Loucy (cell line): Measurements from ENCODE around the gene APAF1.

Source experiments
- H2AFZ ChIP-seq: fragments of 200-600 bp; sonication (generic); 2 replicates; pipeline ENCODE4 v1.6.0; 2016; ENCODE audit warnings: antibody characterized with exemption, mild to moderate bottlenecking, low read length, moderate library complexity
- H3F3A ChIP-seq: fragments of 200-600 bp; 2 replicates; pipeline ENCODE4 v1.6.0; 2016; ENCODE audit warnings: antibody characterized with exemption, low read depth, mild to moderate bottlenecking
- H3K27me3 ChIP-seq: fragments of 200-600 bp; sonication (generic); 2 replicates; pipeline ENCODE4 v1.6.1; 2014; ENCODE audit warnings: low read length, mild to moderate bottlenecking; ENCODE audit not compliant: insufficient read depth, poor library complexity, severe bottlenecking
- H3K36me3 ChIP-seq: fragments of 200-600 bp; sonication (generic); 2 replicates; pipeline ENCODE4 v1.6.1; 2016; ENCODE audit warnings: low read length; ENCODE audit not compliant: insufficient read depth
- H3K4me1 ChIP-seq: fragments of 200-600 bp; sonication (generic); 2 replicates; pipeline ENCODE4 v1.5.1; 2014; ENCODE audit warnings: low read length, mild to moderate bottlenecking; ENCODE audit not compliant: insufficient read depth, poor library complexity, severe bottlenecking
- H3K4me2 ChIP-seq: fragments of 200-600 bp; sonication (generic); 2 replicates; pipeline ENCODE4 v1.6.0; 2014; ENCODE audit warnings: antibody characterized with exemption, low read length, low read depth, mild to moderate bottlenecking; ENCODE audit not compliant: poor library complexity, severe bottlenecking
- H3K4me3 ChIP-seq: fragments of 200-600 bp; sonication (generic); 2 replicates; pipeline ENCODE4 v1.5.1; 2014; ENCODE audit warnings: low read length, mild to moderate bottlenecking, mixed read lengths; ENCODE audit not compliant: poor library complexity, severe bottlenecking
- H3K79me2 ChIP-seq: fragments of 200-600 bp; sonication (generic); 2 replicates; pipeline ENCODE4 v1.6.1; 2014; ENCODE audit warnings: low read length; ENCODE audit not compliant: insufficient read depth
- H3K9ac ChIP-seq: fragments of 200-600 bp; sonication (generic); 2 replicates; pipeline ENCODE4 v1.6.0; 2014; ENCODE audit warnings: mild to moderate bottlenecking, low read depth, low read length, moderate library complexity; ENCODE audit not compliant: poor library complexity, severe bottlenecking
- H3K9me2 ChIP-seq: fragments of 200-600 bp; sonication (generic); replicated peaks from 2 replicates; pipeline ENCODE4 v1.6.1; 2016; ENCODE audit warnings: low read depth, low read length, mixed read lengths
- H3K9me3 ChIP-seq: fragments of 200-600 bp; sonication (generic); 2 replicates; pipeline ENCODE4 v1.6.1; 2014; ENCODE audit warnings: mild to moderate bottlenecking, antibody characterized with exemption, low read length, low read depth; ENCODE audit not compliant: insufficient read depth
- H4K20me1 ChIP-seq: fragments of 200-600 bp; sonication (generic); 2 replicates; pipeline ENCODE4 v1.6.0; 2014; ENCODE audit warnings: antibody characterized with exemption, low read length, mild to moderate bottlenecking; ENCODE audit not compliant: insufficient read depth, poor library complexity, severe bottlenecking
- EZH2phosphoT487 ChIP-seq: fragments of 200-600 bp; IDR thresholded peaks from 2 replicates; pipeline ENCODE4 v1.6.1; 2018; ENCODE audit warnings: antibody characterized with exemption, mild to moderate bottlenecking, moderate library complexity, borderline replicate concordance
- TF ChIP-seq, protein P1 (sequence below): fragments of 200-600 bp; sonication (generic); conservative IDR thresholded peaks from 2 replicates; pipeline ENCODE4 v1.5.1; 2014; ENCODE audit warnings: mild to moderate bottlenecking, antibody characterized with exemption, low read length

APAF1 gene

GRCh38 chr12:98606359-98606988, 38.6 kb upstream of the APAF1 start:
- no peaks in the 10 kb centered on the region for H3K9me2 ChIP-seq
- 0 out of 2 replicates have a peak, but pooled peaks cover 5% of the 10 kb centered on the region for H3F3A ChIP-seq
- no peaks in the 10 kb centered on the region for H3K9me3 ChIP-seq
- H3K4me3 ChIP-seq = no peak overlapping the region
- H3K27me3 ChIP-seq = no peaks in the 10 kb centered on the region
- H2AFZ ChIP-seq = no peak overlapping the region
- H3K36me3 ChIP-seq = peaks cover 27% of the 10 kb centered on the region
- H3K4me2 ChIP-seq = no peak overlapping the region
- H3K4me1 ChIP-seq = no peaks in the 10 kb centered on the region
- H4K20me1 ChIP-seq = peaks cover 4% of the 10 kb centered on the region
- no peaks in the 10 kb centered on the region for H3K79me2 ChIP-seq
- TF ChIP-seq, protein P1, sequence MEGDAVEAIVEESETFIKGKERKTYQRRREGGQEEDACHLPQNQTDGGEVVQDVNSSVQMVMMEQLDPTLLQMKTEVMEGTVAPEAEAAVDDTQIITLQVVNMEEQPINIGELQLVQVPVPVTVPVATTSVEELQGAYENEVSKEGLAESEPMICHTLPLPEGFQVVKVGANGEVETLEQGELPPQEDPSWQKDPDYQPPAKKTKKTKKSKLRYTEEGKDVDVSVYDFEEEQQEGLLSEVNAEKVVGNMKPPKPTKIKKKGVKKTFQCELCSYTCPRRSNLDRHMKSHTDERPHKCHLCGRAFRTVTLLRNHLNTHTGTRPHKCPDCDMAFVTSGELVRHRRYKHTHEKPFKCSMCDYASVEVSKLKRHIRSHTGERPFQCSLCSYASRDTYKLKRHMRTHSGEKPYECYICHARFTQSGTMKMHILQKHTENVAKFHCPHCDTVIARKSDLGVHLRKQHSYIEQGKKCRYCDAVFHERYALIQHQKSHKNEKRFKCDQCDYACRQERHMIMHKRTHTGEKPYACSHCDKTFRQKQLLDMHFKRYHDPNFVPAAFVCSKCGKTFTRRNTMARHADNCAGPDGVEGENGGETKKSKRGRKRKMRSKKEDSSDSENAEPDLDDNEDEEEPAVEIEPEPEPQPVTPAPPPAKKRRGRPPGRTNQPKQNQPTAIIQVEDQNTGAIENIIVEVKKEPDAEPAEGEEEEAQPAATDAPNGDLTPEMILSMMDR = peak; percentile 31; the same call in 1 of the 2 replicates
- TF ChIP-seq EZH2phosphoT487 = no peak
- no peak overlapping the region for H3K9ac ChIP-seq

DNA sequence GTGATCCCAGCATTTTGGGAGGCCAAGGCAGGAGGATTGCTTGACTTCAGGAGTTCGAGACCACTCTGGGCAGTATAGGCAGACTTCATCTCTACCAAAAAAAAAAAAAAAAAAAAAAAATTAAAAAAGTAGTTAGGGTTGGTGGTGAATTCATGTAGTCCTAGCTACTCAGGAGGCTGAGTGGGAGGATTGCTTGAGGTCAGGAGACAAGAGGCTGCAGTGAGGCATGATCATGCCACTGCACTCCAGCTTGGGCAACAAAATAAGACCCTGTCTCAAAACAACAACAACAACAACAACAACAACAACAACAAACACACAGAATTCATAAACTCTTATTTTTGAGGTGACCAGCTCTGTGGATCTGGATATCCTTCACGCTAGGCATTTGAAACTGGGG, 34.5 kb upstream of the APAF1 start:
- H3K36me3 ChIP-seq = no peaks in the 10 kb centered on the region
- no peaks in the 10 kb centered on the region for H3F3A ChIP-seq
- no peaks in the 10 kb centered on the region for H4K20me1 ChIP-seq
- no peaks in the 10 kb centered on the region for H3K9me3 ChIP-seq
- no peak overlapping the region for H3K4me2 ChIP-seq
- H3K4me3 ChIP-seq = no peak overlapping the region
- H3K79me2 ChIP-seq = no peaks in the 10 kb centered on the region
- H2AFZ ChIP-seq = no peak overlapping the region
- no peak overlapping the region for H3K9ac ChIP-seq
- H3K9me2 ChIP-seq = no peaks in the 10 kb centered on the region
- H3K27me3 ChIP-seq = no peaks in the 10 kb centered on the region
- H3K4me1 ChIP-seq = peaks cover 31% of the 10 kb centered on the region
- no peak for TF ChIP-seq EZH2phosphoT487
- TF ChIP-seq, protein P1 = no peak

GRCh38 chr12:98612696-98613334, 32.3 kb upstream of the APAF1 start:
- H3F3A ChIP-seq = no peaks in the 10 kb centered on the region
- H2AFZ ChIP-seq = peak overlapping the region; percentile 38
- H3K4me2 ChIP-seq = peak overlapping the region; percentile 23
- TF ChIP-seq, protein P1 = no peak
- TF ChIP-seq EZH2phosphoT487 = no peak
- H3K4me1 ChIP-seq = peaks cover 33% of the 10 kb centered on the region
- no peaks in the 10 kb centered on the region for H3K9me2 ChIP-seq
- H3K27me3 ChIP-seq = no peaks in the 10 kb centered on the region
- H4K20me1 ChIP-seq = no peaks in the 10 kb centered on the region
- no peaks in the 10 kb centered on the region for H3K9me3 ChIP-seq
- H3K4me3 ChIP-seq = no peak overlapping the region
- peak overlapping the region; percentile 21 for H3K9ac ChIP-seq
- H3K36me3 ChIP-seq = no peaks in the 10 kb centered on the region
- no peaks in the 10 kb centered on the region for H3K79me2 ChIP-seq
